GM12878 (cell line): Measurements from ENCODE around the gene HOGA1. TPM values are rescaled to one million over a fixed set of nuclear protein-coding genes. Genes with fewer than 3 reads are reported as not detected.

ENCODE experiments used
- ATAC-seq: fragments of 200-7000 bp; cut with Tn5 transposase; 3 replicates; pipeline ENCODE4 v1.9.1; 2020; ENCODE audit warnings: mild to moderate bottlenecking, moderate library complexity
- BruUV-seq: library from RNA; stranded (reverse); fragments of 400-500 nt; replicated peaks from 2 replicates; lab custom pipeline; 2021; lab: Mats Ljungman, UMichigan
- CTCF ChIA-PET: fragments of 300-600 bp; sonication (Branson Sonifier 250); formaldehyde crosslinking; extraction: SDS; loops from one replicate; lab custom pipeline; 2021; ENCODE audit warnings: inconsistent platforms; lab: Yijun Ruan, JAX
- POLR2A ChIA-PET: fragments of 350-600 bp; formaldehyde crosslinking; extraction: SDS; loops from one replicate; lab custom pipeline; 2021; ENCODE audit warnings: inconsistent platforms; lab: Charles Lee
- RAD21 ChIA-PET: fragments of 300-600 bp; sonication (Branson Sonifier 250); formaldehyde crosslinking; loops from one replicate; lab custom pipeline; 2023; ENCODE audit warnings: antibody characterized with exemption; ENCODE audit not compliant: unreplicated experiment; lab: Charles Lee
- SMC1A ChIA-PET: fragments of 300-600 bp; sonication (Branson Sonifier 250); formaldehyde crosslinking; loops from one replicate; lab custom pipeline; 2023; ENCODE audit not compliant: unreplicated experiment, uncharacterized antibody; lab: Charles Lee
- DNase-seq: peaks from one replicate; pipeline ENCODE4 v3.0.0-alpha.2; 2011; ENCODE audit warnings: low read depth, low spot score
- FAIRE-seq: peaks from 3 replicates; lab custom pipeline; 2011; peaks lifted over from hg19 to GRCh38; lab: Jason Lieb, UNC
- H2AFZ ChIP-seq: 2 replicates; pipeline ENCODE4 v1.6.0; 2011; ENCODE audit warnings: low read depth, low read length, control low read depth; ENCODE audit not compliant: control insufficient read depth
- H3K27ac ChIP-seq: 2 replicates; pipeline ENCODE4 v1.5.1; 2011; ENCODE audit warnings: control low read depth; ENCODE audit not compliant: control insufficient read depth, insufficient read depth
- H3K27me3 ChIP-seq, 2 experiments: replicated peaks in 1 of 2; 2 replicates each; pipeline versions ENCODE4 v1.6.0 to v1.6.1; 2011; ENCODE audit warnings: low read length in 1 of 2; ENCODE audit not compliant: control insufficient read depth in 2 of 2, insufficient read depth in 2 of 2
- H3K36me3 ChIP-seq, 2 experiments: 2 replicates each; pipeline ENCODE4 v1.5.1; 2011; ENCODE audit warnings: low read length in 1 of 2; ENCODE audit not compliant: control insufficient read depth in 2 of 2, insufficient read depth in 2 of 2
- H3K4me1 ChIP-seq: 2 replicates; pipeline ENCODE4 v1.6.1; 2011; ENCODE audit warnings: mild to moderate bottlenecking, low read length, moderate library complexity, mixed read lengths; ENCODE audit not compliant: control insufficient read depth, insufficient read depth
- H3K4me2 ChIP-seq: 2 replicates; pipeline ENCODE4 v1.6.0; 2011; ENCODE audit warnings: control low read depth; ENCODE audit not compliant: control insufficient read depth, insufficient read depth
- H3K4me3 ChIP-seq: fragments of 200-600 bp; sonication (generic); 2 replicates; pipeline ENCODE4 v1.5.1; 2016
- H3K79me2 ChIP-seq: 2 replicates; pipeline ENCODE4 v1.6.0; 2011; ENCODE audit warnings: low read length; ENCODE audit not compliant: control insufficient read depth, insufficient read depth
- H3K9ac ChIP-seq: 2 replicates; pipeline ENCODE4 v1.8.0; 2011; ENCODE audit warnings: low read length, control low read depth, mixed read lengths; ENCODE audit not compliant: control insufficient read depth, insufficient read depth
- H3K9me3 ChIP-seq: replicated peaks from 3 replicates; pipeline ENCODE4 v1.5.1; 2011; ENCODE audit warnings: mild to moderate bottlenecking, low read length; ENCODE audit not compliant: control insufficient read depth, insufficient read depth
- H4K20me1 ChIP-seq: 2 replicates; pipeline ENCODE4 v1.6.0; 2011; ENCODE audit not compliant: control insufficient read depth, insufficient read depth
- ATF7 ChIP-seq: fragments of 450-650 bp; IDR thresholded peaks from 2 replicates; pipeline ENCODE4 v1.6.1; 2016; ENCODE audit warnings: low read depth, mild to moderate bottlenecking
- BMI1 ChIP-seq: fragments of 450-650 bp; IDR thresholded peaks from 2 replicates; pipeline ENCODE4 v1.6.1; 2016; ENCODE audit warnings: mild to moderate bottlenecking, moderate library complexity, borderline replicate concordance
- ELK1 ChIP-seq: IDR thresholded peaks from 2 replicates; pipeline ENCODE4 v1.6.1; 2012; ENCODE audit warnings: low read depth, low read length, improper control_type of control experiment
- HCFC1 ChIP-seq: fragments of 150-350 bp; IDR thresholded peaks from 2 replicates; pipeline ENCODE4 v1.6.1; 2014; ENCODE audit warnings: low read length
- HDGF ChIP-seq: fragments of 450-650 bp; IDR thresholded peaks from 2 replicates; pipeline ENCODE4 v1.6.1; 2016; ENCODE audit warnings: antibody characterized with exemption
- MTA3 ChIP-seq: IDR thresholded peaks from 2 replicates; pipeline ENCODE4 v1.6.1; 2012; ENCODE audit warnings: low read length, inconsistent platforms, borderline replicate concordance
- NFYA ChIP-seq: IDR thresholded peaks from 2 replicates; pipeline ENCODE4 v1.6.1; 2011; ENCODE audit warnings: low read depth, mild to moderate bottlenecking, low read length, improper control_type of control experiment, borderline replicate concordance
- POLR2AphosphoS5 ChIP-seq: IDR thresholded peaks from 2 replicates; pipeline ENCODE4 v1.6.1; 2011; ENCODE audit warnings: mild to moderate bottlenecking, low read length, inconsistent platforms
- RAD51 ChIP-seq: fragments of 450-650 bp; IDR thresholded peaks from 2 replicates; pipeline ENCODE4 v1.6.1; 2016; ENCODE audit warnings: moderate library complexity, mild to moderate bottlenecking, inconsistent platforms
- RBBP5 ChIP-seq: fragments of 200-600 bp; sonication (generic); conservative IDR thresholded peaks from 2 replicates; pipeline ENCODE4 v1.6.1; 2016
- SIX5 ChIP-seq: IDR thresholded peaks from 2 replicates; pipeline ENCODE4 v1.6.1; 2011; ENCODE audit warnings: mild to moderate bottlenecking, low read depth, low read length, moderate library complexity; ENCODE audit not compliant: severe bottlenecking
- SP1 ChIP-seq: IDR thresholded peaks from one replicate; pipeline ENCODE4 v1.6.1; 2011; ENCODE audit warnings: low read depth, low read length
- TAF1 ChIP-seq: IDR thresholded peaks from 2 replicates; pipeline ENCODE4 v1.6.1; 2011; ENCODE audit warnings: mild to moderate bottlenecking, low read depth, low read length, borderline replicate concordance
- TBL1XR1 ChIP-seq: IDR thresholded peaks from 2 replicates; pipeline ENCODE4 v1.6.1; 2012; ENCODE audit warnings: low read depth, low read length, improper control_type of control experiment
- TCF3 ChIP-seq: IDR thresholded peaks from 2 replicates; pipeline ENCODE4 v1.6.1; 2012; ENCODE audit warnings: low read depth, mild to moderate bottlenecking, low read length, borderline replicate concordance; ENCODE audit not compliant: insufficient read depth
- ZBED1 ChIP-seq: IDR thresholded peaks from 2 replicates; pipeline ENCODE4 v1.6.1; 2016; ENCODE audit warnings: borderline replicate concordance
- ZNF274 ChIP-seq: IDR thresholded peaks from one replicate; pipeline ENCODE4 v1.8.0; 2011; ENCODE audit not compliant: insufficient read length, insufficient read depth
- WGBS: methylation state at CpG from one replicate; pipeline ENCODE4 v1.1.6; 2016; ENCODE audit warnings: low lambda C conversion rate; ENCODE audit not compliant: insufficient replicate concordance, insufficient coverage; ENCODE audit errors: missing lambda C conversion rate; 5-methylcytosine and 5-hydroxymethylcytosine counted together
- in situ Hi-C: fragments of 300-500 bp; cut with MboI; formaldehyde crosslinking; loops from 9 replicates; pipeline ENCODE4 v1.14.3; 2018; ENCODE audit warnings: mixed read lengths
- intact Hi-C: fragments of 100-400 bp; cut with micrococcal nuclease; formaldehyde crosslinking; loops from one replicate; pipeline ENCODE4 v1.14.2; 2022; ENCODE audit not compliant: unreplicated experiment
- polyA plus RNA-seq, 11 experiments: library from polyadenylated mRNA; depleted of rRNA in 4 of 11; unstranded in 6 of 11; stranded (reverse) in 5 of 11; fragments of >200 nt; fragmentation: Nextera tagmentation in 4 of 11; fragmentation: Illumina TruSeq in 1 of 11; extraction: Ambion mirVana in 4 of 11; extraction: Trizol in 1 of 11; gene quantifications; 1 replicate in 1 of 11; 2 replicates in 10 of 11; pipeline versions ENCODE4 v1.2.1 to v1.2.3, GENCODE V29; 2011 to 2016; ENCODE audit warnings: inconsistent platforms in 2 of 11, missing spikeins in 2 of 11, low read depth in 1 of 11
- total RNA-seq, 4 experiments: library from RNA; depleted of rRNA in 3 of 4; stranded (reverse); fragments of >200 nt in 3 of 4; fragmentation: Illumina TruSeq in 1 of 4; extraction: Trizol in 1 of 4; gene quantifications; 2 replicates each; pipeline versions ENCODE4 v1.2.1 to v1.2.3, GENCODE V29; 2013 to 2021

HOGA1 gene
- total and polyA plus RNA-seq, 10 of the 15 experiments (the other 5 are each of a cell fraction or from before 2014, with no cell fraction given), result 0.01 to 0.19 (median 0.06) TPM; not detected in 6

- H3K9ac ChIP-seq, result no peak overlapping the region
- SMC1A ChIA-PET, result no interaction called here
- no TSS peak for BruUV-seq
- WGBS, result 100% methylated on average over 1 of the region's 1 CpG
- POLR2A ChIA-PET, result no interaction called here
- no peaks in the 10 kb centered on the region for H4K20me1 ChIP-seq
- no peak overlapping the region for H3K27ac ChIP-seq
- H2AFZ ChIP-seq, result no peak overlapping the region
- intact Hi-C loops, result no loop called here
- TF ChIP-seq NFYA, result no peak
- TF ChIP-seq TCF3, result no peak
- TF ChIP-seq ZBED1, result no peak
- no peak for TF ChIP-seq TAF1
- TF ChIP-seq RBBP5, result no peak
- no peak for TF ChIP-seq ELK1
- TF ChIP-seq POLR2AphosphoS5, result no peak
- no peak for TF ChIP-seq SP1
- TF ChIP-seq TBL1XR1, result no peak
- TF ChIP-seq HCFC1, result no peak
- TF ChIP-seq MTA3, result no peak
- TF ChIP-seq RAD51, result no peak
- TF ChIP-seq BMI1, result no peak
- no peak for TF ChIP-seq ATF7
- no peak for TF ChIP-seq SIX5
- no peak for TF ChIP-seq HDGF
- no peak for TF ChIP-seq ZNF274
- CTCF ChIA-PET, result interaction anchor here (1.4 to 2.4 kb wide), 2 partner anchors 39 to 75 kb away, joined by 6 read pairs; partner anchors contain the start of gene ANKRD2
- H3K36me3 ChIP-seq, result peaks cover 5 to 7% of the 10 kb centered on the region in 2 experiments; a peak in 3 of 4 replicates
- peaks cover 7% of the 10 kb centered on the region for H3K4me1 ChIP-seq
- ATAC-seq (no peak), FAIRE-seq (no peak), DNase-seq (no peak)
- H3K79me2 ChIP-seq, result peaks cover 8% of the 10 kb centered on the region
- RAD21 ChIA-PET, result interaction anchor here (0.6 to 2.1 kb wide), 3 partner anchors 28 to 172 kb away, joined by 3 to 9 read pairs (median 3); no protein-coding TSS in a partner anchor
- in situ Hi-C loops, result no loop called here
- H3K4me3 ChIP-seq, result no peak overlapping the region
- no peaks in the 10 kb centered on the region for H3K9me3 ChIP-seq
- H3K4me2 ChIP-seq, result no peak overlapping the region
- no peaks in the 10 kb centered on the region for H3K27me3 ChIP-seq
These were observed 63.4 kb downstream of the HOGA1 start for GRCh38 chr10:97647556-97647955.
